ENCODE data around the gene HYAL2. TPM values are rescaled to one million over a fixed set of nuclear protein-coding genes. Genes with fewer than 3 reads are reported as not detected.

Gene HYAL2
- total and polyA plus RNA-seq, 9 of the 15 experiments (the other 6 are each of a cell fraction or from before 2014, with no cell fraction given): 0.36 to 22.7 (median 11.4) TPM; not detected in 1

DNA sequence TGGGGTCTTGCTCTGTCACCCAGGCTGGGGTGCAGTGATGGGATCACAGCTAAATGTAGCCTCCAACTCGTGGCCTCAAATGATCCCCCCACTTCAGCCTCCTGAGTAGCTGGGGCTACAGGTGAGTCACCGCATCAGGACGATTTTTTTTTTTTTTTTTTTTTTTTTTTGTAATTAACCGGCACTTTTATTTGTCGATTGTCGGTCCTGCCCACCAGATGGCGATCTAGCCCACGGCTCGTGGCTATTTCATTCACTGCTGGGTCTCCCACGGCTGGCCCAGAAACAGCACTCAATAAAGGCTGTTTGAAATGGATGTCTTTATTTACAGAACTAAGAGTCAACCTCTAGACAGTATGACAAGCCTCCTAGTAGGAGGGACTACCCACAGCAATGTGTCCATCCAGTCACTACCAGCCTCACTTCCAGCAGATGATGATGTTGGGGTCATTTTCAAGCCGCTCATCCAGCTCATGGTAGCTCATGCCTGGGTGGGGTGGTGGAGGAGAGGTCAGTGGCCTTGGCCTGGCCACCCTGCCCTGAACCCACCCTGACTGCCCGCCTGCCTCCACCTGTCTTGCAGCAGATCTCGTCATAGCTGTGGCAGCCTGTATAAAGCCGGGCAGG, 24.8 kb upstream of the HYAL2 start (continued):
- TF ChIP-seq, protein P1, sequence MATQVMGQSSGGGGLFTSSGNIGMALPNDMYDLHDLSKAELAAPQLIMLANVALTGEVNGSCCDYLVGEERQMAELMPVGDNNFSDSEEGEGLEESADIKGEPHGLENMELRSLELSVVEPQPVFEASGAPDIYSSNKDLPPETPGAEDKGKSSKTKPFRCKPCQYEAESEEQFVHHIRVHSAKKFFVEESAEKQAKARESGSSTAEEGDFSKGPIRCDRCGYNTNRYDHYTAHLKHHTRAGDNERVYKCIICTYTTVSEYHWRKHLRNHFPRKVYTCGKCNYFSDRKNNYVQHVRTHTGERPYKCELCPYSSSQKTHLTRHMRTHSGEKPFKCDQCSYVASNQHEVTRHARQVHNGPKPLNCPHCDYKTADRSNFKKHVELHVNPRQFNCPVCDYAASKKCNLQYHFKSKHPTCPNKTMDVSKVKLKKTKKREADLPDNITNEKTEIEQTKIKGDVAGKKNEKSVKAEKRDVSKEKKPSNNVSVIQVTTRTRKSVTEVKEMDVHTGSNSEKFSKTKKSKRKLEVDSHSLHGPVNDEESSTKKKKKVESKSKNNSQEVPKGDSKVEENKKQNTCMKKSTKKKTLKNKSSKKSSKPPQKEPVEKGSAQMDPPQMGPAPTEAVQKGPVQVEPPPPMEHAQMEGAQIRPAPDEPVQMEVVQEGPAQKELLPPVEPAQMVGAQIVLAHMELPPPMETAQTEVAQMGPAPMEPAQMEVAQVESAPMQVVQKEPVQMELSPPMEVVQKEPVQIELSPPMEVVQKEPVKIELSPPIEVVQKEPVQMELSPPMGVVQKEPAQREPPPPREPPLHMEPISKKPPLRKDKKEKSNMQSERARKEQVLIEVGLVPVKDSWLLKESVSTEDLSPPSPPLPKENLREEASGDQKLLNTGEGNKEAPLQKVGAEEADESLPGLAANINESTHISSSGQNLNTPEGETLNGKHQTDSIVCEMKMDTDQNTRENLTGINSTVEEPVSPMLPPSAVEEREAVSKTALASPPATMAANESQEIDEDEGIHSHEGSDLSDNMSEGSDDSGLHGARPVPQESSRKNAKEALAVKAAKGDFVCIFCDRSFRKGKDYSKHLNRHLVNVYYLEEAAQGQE (IDR thresholded peaks at IDR 0.05; ENCODE audit: borderline replicate concordance): peak; percentile 41; the same call in 1 of the 2 replicates
- TF ChIP-seq, protein P1 (CRISPR knock-in tag; IDR thresholded peaks at IDR 0.05; ENCODE audit: low read depth): no peak
- TF ChIP-seq, protein P2, sequence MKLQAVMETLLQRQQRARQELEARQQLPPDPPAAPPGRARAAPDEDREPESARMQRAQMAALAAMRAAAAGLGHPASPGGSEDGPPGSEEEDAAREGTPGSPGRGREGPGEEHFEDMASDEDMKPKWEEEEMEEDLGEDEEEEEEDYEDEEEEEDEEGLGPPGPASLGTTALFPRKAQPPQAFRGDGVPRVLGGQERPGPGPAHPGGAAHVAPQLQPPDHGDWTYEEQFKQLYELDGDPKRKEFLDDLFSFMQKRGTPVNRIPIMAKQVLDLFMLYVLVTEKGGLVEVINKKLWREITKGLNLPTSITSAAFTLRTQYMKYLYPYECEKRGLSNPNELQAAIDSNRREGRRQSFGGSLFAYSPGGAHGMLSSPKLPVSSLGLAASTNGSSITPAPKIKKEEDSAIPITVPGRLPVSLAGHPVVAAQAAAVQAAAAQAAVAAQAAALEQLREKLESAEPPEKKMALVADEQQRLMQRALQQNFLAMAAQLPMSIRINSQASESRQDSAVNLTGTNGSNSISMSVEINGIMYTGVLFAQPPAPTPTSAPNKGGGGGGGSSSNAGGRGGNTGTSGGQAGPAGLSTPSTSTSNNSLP (IDR thresholded peaks at IDR 0.05; ENCODE audit: borderline replicate concordance, low read depth, low read length): peak; percentile 75; the same call in 1 of the 2 replicates
- TF ChIP-seq FOSL1 (tag; conservative IDR thresholded peaks at IDR 0.05): peak; percentile 58
- TF ChIP-seq NFYB (IDR thresholded peaks at IDR 0.05; ENCODE audit: extremely low read depth, insufficient read length): no peak
- TF ChIP-seq EWSR1 (IDR thresholded peaks at IDR 0.05; ENCODE audit: borderline replicate concordance, low read depth, partially characterized antibody): no peak
- TF ChIP-seq JUN (IDR thresholded peaks at IDR 0.05; ENCODE audit: borderline replicate concordance, low read depth, low read length): peak; percentile 34; the same call in 1 of the 2 replicates
- TF ChIP-seq JUN (CRISPR knock-in tag; IDR thresholded peaks at IDR 0.05; ENCODE audit: borderline replicate concordance): no peak
- TF ChIP-seq, protein P3, sequence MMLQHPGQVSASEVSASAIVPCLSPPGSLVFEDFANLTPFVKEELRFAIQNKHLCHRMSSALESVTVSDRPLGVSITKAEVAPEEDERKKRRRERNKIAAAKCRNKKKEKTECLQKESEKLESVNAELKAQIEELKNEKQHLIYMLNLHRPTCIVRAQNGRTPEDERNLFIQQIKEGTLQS (IDR thresholded peaks at IDR 0.05): peak; percentile 49; the same call in 1 of the 2 replicates
- TF ChIP-seq, protein P3 (CRISPR knock-in tag; conservative IDR thresholded peaks at IDR 0.05): no peak
